ACHN (cell line): ENCODE data around the gene ASPG.
"Not testable (repeated sequence)": the region's sequence is repeated elsewhere in the genome, so short reads cannot be mapped to it uniquely, and the experiment has no call there.

Experiments
- DNase-seq: peaks from one replicate; pipeline ENCODE4 v3.0.0-alpha.2; 2015
- in situ Hi-C: cut with HindIII; loops from 2 replicates; pipeline ENCODE4 v1.10.0; 2017; ENCODE audit warnings: low sequenced_read_pairs, low pct_ligation_motif_present, low pct_unique_long_range_greater_than_20kb

Gene ASPG

GRCh38 chr14:104150136-104151025, 64.9 kb downstream of the ASPG start:
- DNase-seq = no peak
- in situ Hi-C loops = no loop called here

- no peak for DNase-seq
- in situ Hi-C loops = no loop called here
These were observed 65.5 kb downstream of the ASPG start for GRCh38 chr14:104151026-104151381.

GRCh38 chr14:104151566-104152245, 66.2 kb downstream of the ASPG start:
- in situ Hi-C loops = no loop called here

GRCh38 chr14:104152246-104152575, 66.7 kb downstream of the ASPG start:
- in situ Hi-C loops = no loop called here
- DNase-seq = no peak

More at GRCh38 chr14:104151566-104152245, 66.2 kb downstream of the ASPG start:
- DNase-seq = no peak

- in situ Hi-C loops = no loop called here
- DNase-seq = no peak
These were observed 67.3 kb downstream of the ASPG start for GRCh38 chr14:104152686-104153393.

- in situ Hi-C loops = not testable (repeated sequence)
These were observed 67.9 kb downstream of the ASPG start for GRCh38 chr14:104153394-104153755.

GRCh38 chr14:104154246-104154645, 68.7 kb downstream of the ASPG start:
- no peak for DNase-seq
- in situ Hi-C loops = no loop called here

More at GRCh38 chr14:104153394-104153755, 67.9 kb downstream of the ASPG start:
- DNase-seq = not testable (repeated sequence)

- in situ Hi-C loops = no loop called here
- no peak for DNase-seq
These were observed 70.0 kb downstream of the ASPG start for GRCh38 chr14:104155513-104155912.

- DNase-seq = no peak
- in situ Hi-C loops = no loop called here
These were observed 70.6 kb downstream of the ASPG start for GRCh38 chr14:104156142-104156541.

- no peak for DNase-seq
These were observed 71.8 kb downstream of the ASPG start for GRCh38 chr14:104157016-104157928.

GRCh38 chr14:104158827-104159798, 73.6 kb downstream of the ASPG start:
- in situ Hi-C loops = no loop called here
- DNase-seq = no peak

More at GRCh38 chr14:104157016-104157928, 71.8 kb downstream of the ASPG start:
- in situ Hi-C loops = no loop called here

GRCh38 chr14:104159990-104160389, 74.5 kb downstream of the ASPG start:
- in situ Hi-C loops = no loop called here
- DNase-seq = no peak

- in situ Hi-C loops = no loop called here
- no peak for DNase-seq
These were observed 76.3 kb downstream of the ASPG start for GRCh38 chr14:104161602-104162367.

- DNase-seq = no peak
- in situ Hi-C loops = no loop called here
These were observed 77.0 kb downstream of the ASPG start for GRCh38 chr14:104162495-104162894.

GRCh38 chr14:104163541-104163940, 78.0 kb downstream of the ASPG start:
- no peak for DNase-seq
- in situ Hi-C loops = no loop called here

GRCh38 chr14:104164041-104164440, 78.5 kb downstream of the ASPG start:
- DNase-seq = no peak
- in situ Hi-C loops = no loop called here

- no peak for DNase-seq
- in situ Hi-C loops = no loop called here
These were observed 79.0 kb downstream of the ASPG start for GRCh38 chr14:104164512-104164911.
